Cardiac septum (tissue), 1 donor: ENCODE data around the gene HNF1A. TPM values are rescaled to one million over a fixed set of nuclear protein-coding genes. Genes with fewer than 3 reads are reported as not detected.

Experiments
- DNase-seq: peaks from one replicate; pipeline ENCODE4 v3.0.0-alpha.2; 2020; ENCODE audit warnings: low spot score
- intact Hi-C: fragments of 100-400 bp; cut with DNase I; formaldehyde crosslinking; loops from one replicate; pipeline ENCODE4 v1.14.0; 2022
- total RNA-seq: library from RNA; stranded (reverse); fragmentation: NEBNext Ultra II Directional; extraction: Animal tissue kit (Norgen Biotek cat#: 25700); gene quantifications from one replicate; pipeline ENCODE4 v1.2.1, GENCODE V29; 2021
- donor health status: DM: no; HTN: no; CAD: no.

The HNF1A gene
- total RNA-seq, 1 donor from 2014 or later: not detected

DNA sequence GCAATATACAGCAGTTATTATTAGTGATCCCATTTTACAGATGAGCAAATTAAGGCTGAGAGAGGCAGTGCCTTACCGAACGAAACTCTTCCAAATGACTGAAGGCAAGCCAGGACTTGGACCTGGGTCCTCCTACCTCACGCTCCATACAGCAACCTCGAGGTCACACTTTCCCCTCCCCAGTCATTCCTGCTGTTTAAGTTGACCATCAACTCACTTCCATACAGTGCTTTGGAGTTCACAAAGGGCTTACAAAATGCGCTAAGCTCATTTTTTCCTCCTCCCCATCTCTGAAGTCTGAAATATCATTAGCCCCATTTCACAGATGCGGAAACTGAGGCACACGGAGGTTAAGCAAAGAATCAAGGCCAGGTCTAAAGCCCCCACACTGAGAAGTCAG is 4.3 kb downstream of the HNF1A start:
- no peak for DNase-seq
- intact Hi-C loops: no loop called here

DNA sequence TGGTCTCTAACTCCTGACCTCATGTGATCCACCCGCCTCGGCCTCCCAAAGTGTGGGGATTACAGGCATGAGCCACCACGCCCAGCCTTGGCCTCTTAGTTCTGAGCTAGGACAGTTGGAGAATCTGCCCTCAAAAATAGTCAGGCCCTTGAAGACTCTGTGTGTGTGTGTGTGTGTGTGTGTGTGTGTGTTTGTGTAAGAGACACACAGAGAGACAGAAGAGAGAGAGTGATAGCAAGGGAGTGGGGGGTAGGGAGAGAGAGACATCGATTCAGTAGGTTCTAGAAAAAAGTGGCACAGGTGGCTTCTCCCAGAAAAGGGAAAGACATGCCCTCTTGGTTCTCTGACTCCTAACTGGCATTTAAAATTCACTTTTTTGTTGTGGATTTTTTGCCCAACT is 5.4 kb downstream of the HNF1A start:
- intact Hi-C loops: no loop called here
- no peak for DNase-seq

DNA sequence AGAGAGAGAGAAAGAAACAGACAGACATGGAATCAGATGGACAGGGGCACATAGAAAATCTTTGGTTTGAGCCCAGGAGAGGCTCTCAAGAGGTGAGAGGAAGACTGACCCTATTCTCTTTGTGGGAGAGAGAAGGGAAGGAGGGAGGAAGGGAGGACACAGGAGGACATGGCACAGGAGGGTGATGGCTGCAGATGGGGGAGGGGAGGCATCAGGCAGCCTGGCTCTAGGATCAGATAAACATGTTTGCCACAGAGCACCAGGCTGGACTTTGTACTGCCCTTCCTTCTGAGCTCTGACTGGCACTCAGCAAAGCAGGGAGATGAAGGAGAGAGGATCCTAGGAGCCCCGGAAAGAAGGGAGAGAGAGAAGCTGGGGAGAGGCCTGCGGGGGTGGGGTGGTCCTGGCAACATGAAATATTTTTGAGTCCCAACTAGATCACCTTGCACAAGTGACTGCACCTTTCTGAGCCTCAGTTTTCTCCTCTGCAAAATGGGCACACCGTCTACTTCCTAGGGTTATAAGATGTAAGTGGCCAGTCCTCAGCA is 6.1 kb downstream of the HNF1A start:
- intact Hi-C loops: no loop called here
- DNase-seq: no peak

DNA sequence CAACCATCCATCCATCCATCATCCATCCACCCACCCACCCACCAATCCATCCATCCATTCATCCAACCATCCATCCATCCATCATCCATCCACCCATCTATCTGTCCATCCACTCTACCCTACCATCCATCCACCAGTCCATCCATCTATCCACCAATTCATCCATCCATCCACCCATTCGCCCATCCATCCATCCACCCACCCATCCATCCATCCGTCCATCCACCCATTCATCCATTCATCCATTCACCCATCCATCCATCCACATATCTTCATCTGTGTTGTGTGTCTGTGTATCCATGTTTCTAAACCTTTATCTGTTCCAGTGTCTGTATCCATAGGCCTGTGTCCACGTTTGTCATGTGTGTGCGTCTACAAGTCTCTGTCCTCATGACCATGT is 9.9 kb downstream of the HNF1A start:
- no peak for DNase-seq
- intact Hi-C loops: no loop called here

DNA sequence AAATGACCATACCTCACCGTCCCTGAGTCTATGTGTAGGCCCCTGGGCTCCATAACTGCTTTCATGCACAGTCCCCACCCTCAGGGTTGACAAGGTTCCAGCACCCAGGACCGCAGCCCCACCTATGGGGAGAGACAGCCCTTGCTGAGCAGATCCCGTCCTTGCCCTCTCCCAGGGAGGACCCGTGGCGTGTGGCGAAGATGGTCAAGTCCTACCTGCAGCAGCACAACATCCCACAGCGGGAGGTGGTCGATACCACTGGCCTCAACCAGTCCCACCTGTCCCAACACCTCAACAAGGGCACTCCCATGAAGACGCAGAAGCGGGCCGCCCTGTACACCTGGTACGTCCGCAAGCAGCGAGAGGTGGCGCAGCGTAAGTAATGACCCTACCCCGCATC is 10.3 kb downstream of the HNF1A start:
- no peak for DNase-seq
- intact Hi-C loops: no loop called here

- intact Hi-C loops: no loop called here
- no peak for DNase-seq
Measured at GRCh38 chr12:120989687-120990086, 11.3 kb downstream of the HNF1A start.

DNA sequence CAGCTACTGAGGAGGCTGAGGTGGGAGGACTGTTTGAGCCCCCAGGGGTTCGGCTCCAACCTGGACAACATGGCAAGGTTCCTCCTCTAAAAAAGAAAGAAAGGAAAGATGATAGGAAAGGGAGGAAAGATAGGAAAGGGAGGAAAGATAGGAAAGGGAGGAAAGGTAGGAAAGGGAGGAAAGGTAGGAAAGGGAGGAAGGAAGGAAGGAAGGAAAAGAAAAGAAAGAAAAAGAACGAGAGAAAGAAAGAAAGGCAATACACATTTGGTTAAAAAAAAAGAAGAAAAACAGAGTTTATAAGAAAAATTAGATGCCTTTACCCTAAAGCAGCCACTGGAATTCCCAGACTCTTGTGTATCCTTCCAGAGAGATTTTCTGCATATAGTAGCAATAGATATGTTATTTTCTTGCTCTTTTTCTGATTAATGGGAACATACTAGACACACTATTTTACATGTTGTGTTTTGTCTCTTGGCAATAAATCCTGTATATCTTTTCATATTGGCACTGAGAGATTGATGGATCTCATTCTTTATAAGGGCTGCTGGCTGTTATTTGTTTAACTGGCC is 12.2 kb downstream of the HNF1A start:
- no peak for DNase-seq
- intact Hi-C loops: no loop called here

DNA sequence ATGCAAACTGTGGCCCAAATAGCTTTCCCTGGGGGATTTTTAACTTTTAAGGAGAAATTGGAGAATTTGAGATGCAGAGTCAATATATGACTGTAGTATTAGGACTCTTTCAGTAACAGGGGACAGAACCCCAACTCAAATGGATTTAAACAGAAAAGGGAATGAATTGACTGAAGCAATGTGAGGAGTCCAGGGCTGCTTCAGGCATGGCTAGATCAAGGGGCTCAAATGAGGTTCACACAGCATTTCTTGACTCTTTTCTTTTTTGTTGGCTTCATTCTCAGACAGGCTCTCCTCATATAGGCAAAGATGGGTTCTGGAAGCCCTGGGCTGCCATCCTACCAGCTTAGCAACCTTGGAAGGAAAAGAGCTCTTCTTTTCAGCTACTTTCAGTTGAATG is 13.6 kb downstream of the HNF1A start:
- intact Hi-C loops: no loop called here

GRCh38 chr12:120992989-120993388 is 14.6 kb downstream of the HNF1A start:
- no peak for DNase-seq
- intact Hi-C loops: no loop called here

More for the DNA sequence above, 13.6 kb downstream of the HNF1A start:
- no peak for DNase-seq

GRCh38 chr12:120993496-120993895 is 15.2 kb downstream of the HNF1A start:
- intact Hi-C loops: no loop called here
- DNase-seq: no peak

DNA sequence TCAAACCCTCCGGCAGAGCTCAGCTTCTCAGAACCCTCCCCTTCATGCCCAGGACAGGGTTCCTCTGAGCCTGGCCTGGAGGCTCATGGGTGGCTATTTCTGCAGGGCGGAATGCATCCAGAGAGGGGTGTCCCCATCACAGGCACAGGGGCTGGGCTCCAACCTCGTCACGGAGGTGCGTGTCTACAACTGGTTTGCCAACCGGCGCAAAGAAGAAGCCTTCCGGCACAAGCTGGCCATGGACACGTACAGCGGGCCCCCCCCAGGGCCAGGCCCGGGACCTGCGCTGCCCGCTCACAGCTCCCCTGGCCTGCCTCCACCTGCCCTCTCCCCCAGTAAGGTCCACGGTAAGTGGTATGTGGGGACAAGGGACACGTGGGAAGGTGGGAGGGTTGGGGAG is 15.7 kb downstream of the HNF1A start:
- DNase-seq: no peak
- intact Hi-C loops: no loop called here

DNA sequence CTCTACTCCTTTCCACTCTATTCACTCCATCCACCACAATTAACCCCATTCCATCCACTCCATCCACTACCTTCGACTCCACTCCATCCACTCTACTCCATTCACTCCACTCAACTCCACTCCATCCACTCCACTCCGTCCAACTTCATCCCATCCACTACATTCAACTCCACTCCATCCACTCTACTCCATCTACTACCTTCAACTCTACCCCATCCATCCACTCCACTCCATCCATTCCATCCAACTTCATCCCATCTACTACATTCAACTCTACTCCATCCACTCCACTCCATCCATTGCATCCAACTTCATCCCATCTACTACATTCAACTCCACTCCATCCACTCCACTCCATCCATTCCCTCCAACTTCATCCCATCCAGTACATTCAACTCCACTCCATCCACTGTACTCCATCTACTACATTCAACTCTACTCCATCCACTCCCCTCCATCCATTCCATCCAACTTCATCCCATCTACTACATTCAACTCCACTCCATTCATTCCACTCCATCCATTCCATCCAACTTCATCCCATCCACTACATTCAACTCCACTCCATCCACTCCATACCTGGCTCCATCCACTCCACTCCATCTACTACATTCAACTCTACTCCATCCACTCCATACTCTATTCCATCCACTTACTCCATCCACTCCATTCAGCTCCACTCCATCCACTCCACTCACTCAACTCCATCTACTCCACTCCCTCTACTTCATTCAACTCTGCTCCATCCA is 16.4 kb downstream of the HNF1A start:
- intact Hi-C loops: no loop called here
- no peak for DNase-seq

DNA sequence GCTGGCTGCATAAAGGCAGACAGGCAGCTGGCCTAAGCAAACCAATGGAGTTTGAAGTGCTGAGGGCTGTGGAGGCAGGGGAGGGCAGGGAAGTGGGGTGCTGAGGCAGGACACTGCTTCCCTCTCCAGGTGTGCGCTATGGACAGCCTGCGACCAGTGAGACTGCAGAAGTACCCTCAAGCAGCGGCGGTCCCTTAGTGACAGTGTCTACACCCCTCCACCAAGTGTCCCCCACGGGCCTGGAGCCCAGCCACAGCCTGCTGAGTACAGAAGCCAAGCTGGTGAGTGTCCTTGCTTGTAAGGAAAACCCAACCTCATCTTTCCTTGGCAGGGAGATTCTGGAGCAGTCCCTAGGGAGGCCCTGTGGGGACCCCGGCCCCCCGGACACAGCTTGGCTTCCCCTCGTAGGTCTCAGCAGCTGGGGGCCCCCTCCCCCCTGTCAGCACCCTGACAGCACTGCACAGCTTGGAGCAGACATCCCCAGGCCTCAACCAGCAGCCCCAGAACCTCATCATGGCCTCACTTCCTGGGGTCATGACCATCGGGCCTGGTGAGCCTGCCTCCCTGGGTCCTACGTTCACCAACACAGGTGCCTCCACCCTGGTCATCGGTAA is 17.9 kb downstream of the HNF1A start:
- intact Hi-C loops: no loop called here
- DNase-seq: no peak

DNA sequence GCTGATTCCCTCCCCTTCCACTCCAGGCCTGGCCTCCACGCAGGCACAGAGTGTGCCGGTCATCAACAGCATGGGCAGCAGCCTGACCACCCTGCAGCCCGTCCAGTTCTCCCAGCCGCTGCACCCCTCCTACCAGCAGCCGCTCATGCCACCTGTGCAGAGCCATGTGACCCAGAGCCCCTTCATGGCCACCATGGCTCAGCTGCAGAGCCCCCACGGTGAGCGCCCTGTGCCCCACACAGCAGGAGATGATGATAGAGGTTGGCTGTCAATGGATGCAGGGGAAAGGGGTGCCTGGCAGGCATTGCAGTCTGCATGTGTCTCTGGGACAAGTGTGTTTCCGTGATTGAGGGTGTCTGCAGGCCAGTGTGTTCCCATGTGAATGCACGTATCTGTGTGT is 19.1 kb downstream of the HNF1A start:
- no peak for DNase-seq
- intact Hi-C loops: no loop called here

DNA sequence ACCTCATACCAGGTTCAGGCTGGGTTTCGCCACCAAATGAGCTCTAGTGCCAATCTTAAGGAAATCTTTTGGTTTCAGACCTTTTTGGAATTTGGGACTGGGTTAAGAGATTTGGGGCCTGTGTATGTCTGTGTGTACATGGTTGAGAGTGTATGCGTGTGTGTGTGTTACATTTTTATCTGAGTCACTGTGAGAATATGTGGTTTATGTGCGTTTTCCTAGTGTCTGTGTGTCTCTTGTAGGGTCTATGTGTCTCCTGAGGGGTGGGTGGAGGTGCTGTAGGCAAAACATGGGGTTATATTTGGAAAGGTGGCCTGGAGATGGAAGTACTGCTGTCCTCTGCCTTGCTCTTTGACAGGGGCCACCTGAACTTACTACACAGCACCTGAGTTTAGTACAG is 20.1 kb downstream of the HNF1A start:
- intact Hi-C loops: no loop called here
- DNase-seq: no peak

DNA sequence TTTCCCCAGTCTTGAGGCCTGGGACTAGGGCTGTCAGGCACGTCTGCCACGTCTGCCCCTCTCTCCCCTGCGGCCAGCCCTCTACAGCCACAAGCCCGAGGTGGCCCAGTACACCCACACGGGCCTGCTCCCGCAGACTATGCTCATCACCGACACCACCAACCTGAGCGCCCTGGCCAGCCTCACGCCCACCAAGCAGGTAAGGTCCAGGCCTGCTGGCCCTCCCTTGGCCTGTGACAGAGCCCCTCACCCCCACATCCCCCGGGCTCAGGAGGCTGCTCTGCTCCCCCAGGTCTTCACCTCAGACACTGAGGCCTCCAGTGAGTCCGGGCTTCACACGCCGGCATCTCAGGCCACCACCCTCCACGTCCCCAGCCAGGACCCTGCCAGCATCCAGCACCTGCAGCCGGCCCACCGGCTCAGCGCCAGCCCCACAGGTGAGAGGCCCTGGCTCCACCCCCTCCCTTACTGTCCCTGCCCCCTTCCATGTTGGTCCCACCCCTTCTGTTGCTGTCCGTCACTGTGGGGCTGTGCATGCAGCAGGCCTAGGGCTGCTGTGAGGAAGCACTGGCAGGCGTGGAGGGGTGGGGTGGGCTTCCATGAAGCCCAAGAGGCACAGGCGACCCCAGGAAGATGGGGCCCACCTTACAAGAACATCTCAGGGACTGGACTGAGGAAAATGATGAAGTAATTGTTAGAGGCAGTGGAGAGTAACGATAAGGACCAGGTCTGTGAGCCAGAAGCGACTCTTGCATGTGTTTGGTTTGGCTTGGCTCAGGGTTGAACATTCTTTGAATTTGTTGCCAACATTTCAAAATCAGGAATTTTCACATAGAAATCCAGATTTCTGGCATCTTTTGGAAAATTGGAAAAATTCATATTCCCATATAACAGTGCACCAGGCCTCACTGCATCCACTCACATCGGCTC is 21.1 kb downstream of the HNF1A start:
- intact Hi-C loops: no loop called here
- no peak for DNase-seq

GRCh38 chr12:121000530-121000929 is 22.2 kb downstream of the HNF1A start:
- no peak for DNase-seq
- intact Hi-C loops: no loop called here

GRCh38 chr12:121001060-121001459 is 22.7 kb downstream of the HNF1A start:
- no peak for DNase-seq
- intact Hi-C loops: no loop called here

DNA sequence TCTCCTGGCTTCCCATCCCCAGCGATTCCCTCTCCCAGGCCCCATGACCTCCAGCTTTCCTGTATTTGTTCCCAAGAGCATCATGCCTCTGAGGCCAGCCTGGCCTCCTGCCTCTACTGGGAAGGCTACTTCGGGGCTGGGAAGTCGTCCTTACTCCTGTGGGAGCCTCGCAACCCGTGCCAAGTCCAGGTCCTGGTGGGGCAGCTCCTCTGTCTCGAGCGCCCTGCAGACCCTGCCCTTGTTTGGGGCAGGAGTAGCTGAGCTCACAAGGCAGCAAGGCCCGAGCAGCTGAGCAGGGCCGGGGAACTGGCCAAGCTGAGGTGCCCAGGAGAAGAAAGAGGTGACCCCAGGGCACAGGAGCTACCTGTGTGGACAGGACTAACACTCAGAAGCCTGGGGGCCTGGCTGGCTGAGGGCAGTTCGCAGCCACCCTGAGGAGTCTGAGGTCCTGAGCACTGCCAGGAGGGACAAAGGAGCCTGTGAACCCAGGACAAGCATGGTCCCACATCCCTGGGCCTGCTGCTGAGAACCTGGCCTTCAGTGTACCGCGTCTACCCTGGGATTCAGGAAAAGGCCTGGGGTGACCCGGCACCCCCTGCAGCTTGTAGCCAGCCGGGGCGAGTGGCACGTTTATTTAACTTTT is 23.6 kb downstream of the HNF1A start:
- intact Hi-C loops: no loop called here
- no peak for DNase-seq
